HepG2 (cell line): Measurements from ENCODE around the gene SLC38A3. TPM values are rescaled to one million over a fixed set of nuclear protein-coding genes. Genes with fewer than 3 reads are reported as not detected.

Experiments used
- ATAC-seq: fragments of 200-7000 bp; cut with Tn5 transposase; 3 replicates; pipeline ENCODE4 v1.9.1; 2020; ENCODE audit warnings: mild to moderate bottlenecking, moderate library complexity
- BruUV-seq: library from RNA; stranded (reverse); fragments of 400-500 nt; replicated peaks from 2 replicates; lab custom pipeline; 2021; lab: Mats Ljungman, UMichigan
- CTCF ChIA-PET: fragments of 300-600 bp; formaldehyde crosslinking; extraction: SDS; loops from one replicate; lab custom pipeline; 2021; ENCODE audit warnings: low total read pairs, inconsistent platforms, low intra/inter-chr PET ratio; lab: Yijun Ruan, JAX
- POLR2A ChIA-PET: fragments of 350-600 bp; sonication (Branson Sonifier 250); formaldehyde crosslinking; loops from one replicate; lab custom pipeline; 2020; ENCODE audit warnings: antibody characterized with exemption, inconsistent platforms; lab: Yijun Ruan, JAX
- DNase-seq: peaks from one replicate; pipeline ENCODE4 v3.0.0-alpha.2; 2015; ENCODE audit warnings: low spot score
- FAIRE-seq: peaks from 3 replicates; lab custom pipeline; 2011; peaks lifted over from hg19 to GRCh38; lab: Jason Lieb, UNC
- H2AFZ ChIP-seq: one replicate; pipeline ENCODE4 v1.6.1; 2011; ENCODE audit warnings: low read length, inconsistent platforms
- H3K27ac ChIP-seq: fragments of 300-600 bp; 3 replicates; pipeline ENCODE4 v1.8.0; 2011; ENCODE audit warnings: mixed run types, mild to moderate bottlenecking, mixed read lengths, low read length, inconsistent platforms; ENCODE audit not compliant: insufficient read depth; ENCODE audit errors: extremely low read length
- H3K27me3 ChIP-seq, 2 experiments: fragments of 200-600 bp in 1 of 2; 2 replicates in 1 of 2; 3 replicates in 1 of 2; pipeline versions ENCODE4 v1.6.0 to v1.8.0; 2011; ENCODE audit warnings: low read length in 2 of 2, mild to moderate bottlenecking in 2 of 2, moderate library complexity in 2 of 2, inconsistent platforms in 1 of 2; ENCODE audit not compliant: insufficient read depth in 2 of 2, control insufficient read depth in 1 of 2
- H3K36me3 ChIP-seq, 2 experiments: fragments of 200-600 bp in 1 of 2; replicated peaks in 1 of 2; 2 replicates in 1 of 2; 3 replicates in 1 of 2; pipeline versions ENCODE4 v1.5.1 to v1.8.0; 2011; ENCODE audit warnings: low read length in 2 of 2, inconsistent platforms in 1 of 2; ENCODE audit not compliant: insufficient read depth in 2 of 2, control insufficient read depth in 1 of 2
- H3K4me1 ChIP-seq: 2 replicates; pipeline ENCODE4 v1.5.1; 2012; ENCODE audit warnings: low read length, inconsistent platforms; ENCODE audit not compliant: insufficient read depth
- H3K4me2 ChIP-seq: 2 replicates; pipeline ENCODE4 v1.6.0; 2011; ENCODE audit warnings: low read depth, low read length, inconsistent platforms
- H3K4me3 ChIP-seq, 3 experiments: fragments of 200-600 bp in 1 of 3; sonication (generic), shearing (Covaris generic) in 1 of 3; replicated peaks in 1 of 3; 2 replicates each; pipeline ENCODE4 v1.5.1; 2011 to 2016; ENCODE audit warnings: low read length in 3 of 3, inconsistent platforms in 2 of 3, low read depth in 2 of 3, mild to moderate bottlenecking in 2 of 3, control low read depth in 1 of 3, mixed read lengths in 1 of 3; ENCODE audit not compliant: insufficient read depth in 1 of 3
- H3K79me2 ChIP-seq: one replicate; pipeline ENCODE4 v1.6.1; 2011; ENCODE audit warnings: low read length, inconsistent platforms; ENCODE audit not compliant: insufficient read depth
- H3K9ac ChIP-seq: 2 replicates; pipeline ENCODE4 v1.6.0; 2011; ENCODE audit warnings: mild to moderate bottlenecking, low read depth, low read length, inconsistent platforms; ENCODE audit not compliant: insufficient read depth
- H3K9me3 ChIP-seq: 2 replicates; pipeline ENCODE4 v1.5.1; 2012; ENCODE audit warnings: mild to moderate bottlenecking, low read length
- H4K20me1 ChIP-seq: 2 replicates; pipeline ENCODE4 v1.6.0; 2011; ENCODE audit warnings: inconsistent platforms, mild to moderate bottlenecking, low read length, moderate library complexity; ENCODE audit not compliant: insufficient read depth
- GABPB1 ChIP-seq: IDR thresholded peaks from 2 replicates; pipeline ENCODE4 v1.6.1; 2016; ENCODE audit warnings: mild to moderate bottlenecking, missing genetic modification reagents, moderate library complexity, missing compliant biosample characterization
- JUNB ChIP-seq: sonication (generic); formaldehyde crosslinking; IDR thresholded peaks from 2 replicates; pipeline ENCODE4 v1.8.0; 2022; ENCODE audit warnings: missing genetic modification reagents, mild to moderate bottlenecking, borderline replicate concordance
- KAT2B ChIP-seq: fragments of 150-350 bp; IDR thresholded peaks from 2 replicates; pipeline ENCODE4 v1.6.1; 2014; ENCODE audit warnings: low read depth, low read length, borderline replicate concordance
- MAZ ChIP-seq, 2 experiments: sonication (generic) in 1 of 2; formaldehyde crosslinking in 1 of 2; IDR thresholded peaks; 2 replicates each; pipeline versions ENCODE4 v1.5.0 to v1.6.1; 2012 to 2020; ENCODE audit warnings: low read depth in 2 of 2, mild to moderate bottlenecking in 2 of 2, borderline replicate concordance in 1 of 2, improper control_type of control experiment in 1 of 2, low read length in 1 of 2, missing genetic modification reagents in 1 of 2, moderate library complexity in 1 of 2
- MYNN ChIP-seq: sonication (generic); formaldehyde crosslinking; IDR thresholded peaks from 2 replicates; pipeline ENCODE4 v1.4.0; 2020; ENCODE audit warnings: mild to moderate bottlenecking, low read depth, missing genetic modification reagents
- SYNCRIP ChIP-seq: fragments of 200-400 bp; formaldehyde crosslinking; IDR thresholded peaks from 2 replicates; pipeline ENCODE4 v1.6.1; 2018; ENCODE audit warnings: mild to moderate bottlenecking, low read depth, low read length; ENCODE audit not compliant: insufficient read depth
- ZNF24 ChIP-seq: fragments of 450-650 bp; IDR thresholded peaks from 2 replicates; pipeline ENCODE4 v1.6.1; 2017; ENCODE audit warnings: antibody characterized with exemption, mild to moderate bottlenecking
- WGBS: methylation state at CpG from one replicate; pipeline ENCODE4 v1.1.6; 2017; ENCODE audit warnings: low lambda C conversion rate; 5-methylcytosine and 5-hydroxymethylcytosine counted together
- in situ Hi-C: cut with HindIII; loops from 2 replicates; pipeline ENCODE4 v1.10.0; 2017; ENCODE audit warnings: low pct_unique_long_range_greater_than_20kb; ENCODE audit not compliant: extremely low pct_ligation_motif_present
- intact Hi-C: fragments of 100-400 bp; cut with micrococcal nuclease; formaldehyde crosslinking; loops from one replicate; pipeline ENCODE4 v1.10.0; 2022; ENCODE audit not compliant: unreplicated experiment
- polyA plus RNA-seq, 8 experiments: library from polyadenylated mRNA; depleted of rRNA in 3 of 8; stranded (reverse) in 7 of 8; unstranded in 1 of 8; fragments of >200 nt; fragmentation: Illumina TruSeq in 4 of 8; extraction: Trizol in 4 of 8; gene quantifications; 2 replicates each; pipeline versions ENCODE4 v1.2.1 to v1.2.3, GENCODE V29; 2011 to 2016; ENCODE audit warnings: low read depth in 4 of 8, missing spikeins in 1 of 8, mixed read lengths in 1 of 8; ENCODE audit not compliant: insufficient read depth in 1 of 8
- total RNA-seq, 5 experiments: library from RNA; depleted of rRNA; stranded (reverse); fragments of >200 nt; fragmentation: Illumina TruSeq; extraction: Trizol; gene quantifications; 2 replicates each; pipeline ENCODE4 v1.2.3, GENCODE V29; 2016; ENCODE audit warnings: low read depth in 1 of 5
- TF ChIP-seq, protein P1 (sequence below): sonication (generic); formaldehyde crosslinking; IDR thresholded peaks from one replicate; pipeline ENCODE4 v1.5.1; 2020; ENCODE audit warnings: mild to moderate bottlenecking, missing genetic modification reagents; ENCODE audit errors: not compliant biosample characterization
- TF ChIP-seq, protein P2 (sequence below): sonication (generic); formaldehyde crosslinking; IDR thresholded peaks from 2 replicates; pipeline ENCODE4 v1.4.0; 2020; ENCODE audit warnings: missing genetic modification reagents, mild to moderate bottlenecking, borderline replicate concordance
- TF ChIP-seq, protein P3 (sequence below): sonication (generic); formaldehyde crosslinking; IDR thresholded peaks from 2 replicates; pipeline ENCODE4 v1.4.0; 2020; ENCODE audit warnings: mild to moderate bottlenecking, low read depth, missing genetic modification reagents

The SLC38A3 gene
- total and polyA plus RNA-seq, 2 of the 13 experiments (the other 11 are each of a cell fraction or from before 2014, with no cell fraction given): 29.8 to 164 TPM

DNA sequence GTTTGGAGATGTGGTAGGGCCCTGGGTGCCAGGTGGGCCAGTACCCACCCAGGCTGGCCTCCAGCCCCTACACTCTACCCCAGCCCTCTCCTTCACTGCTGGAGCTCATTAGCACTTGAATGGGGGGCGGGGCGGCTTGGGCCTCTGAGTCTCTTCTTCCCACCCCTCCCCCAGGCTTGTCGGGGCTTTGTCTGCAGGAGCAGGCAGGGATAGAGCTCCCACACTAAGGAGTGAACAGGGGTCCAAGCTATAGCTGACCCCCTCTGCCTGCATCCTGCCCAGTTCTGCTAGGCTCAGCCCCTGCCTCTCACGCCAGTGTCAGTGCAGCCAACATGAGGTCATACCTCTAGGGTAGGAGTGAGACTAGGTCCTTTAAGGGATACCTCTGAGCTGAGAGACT lies 36.1 kb downstream of the SLC38A3 start (continued):
- TF ChIP-seq, protein P1, sequence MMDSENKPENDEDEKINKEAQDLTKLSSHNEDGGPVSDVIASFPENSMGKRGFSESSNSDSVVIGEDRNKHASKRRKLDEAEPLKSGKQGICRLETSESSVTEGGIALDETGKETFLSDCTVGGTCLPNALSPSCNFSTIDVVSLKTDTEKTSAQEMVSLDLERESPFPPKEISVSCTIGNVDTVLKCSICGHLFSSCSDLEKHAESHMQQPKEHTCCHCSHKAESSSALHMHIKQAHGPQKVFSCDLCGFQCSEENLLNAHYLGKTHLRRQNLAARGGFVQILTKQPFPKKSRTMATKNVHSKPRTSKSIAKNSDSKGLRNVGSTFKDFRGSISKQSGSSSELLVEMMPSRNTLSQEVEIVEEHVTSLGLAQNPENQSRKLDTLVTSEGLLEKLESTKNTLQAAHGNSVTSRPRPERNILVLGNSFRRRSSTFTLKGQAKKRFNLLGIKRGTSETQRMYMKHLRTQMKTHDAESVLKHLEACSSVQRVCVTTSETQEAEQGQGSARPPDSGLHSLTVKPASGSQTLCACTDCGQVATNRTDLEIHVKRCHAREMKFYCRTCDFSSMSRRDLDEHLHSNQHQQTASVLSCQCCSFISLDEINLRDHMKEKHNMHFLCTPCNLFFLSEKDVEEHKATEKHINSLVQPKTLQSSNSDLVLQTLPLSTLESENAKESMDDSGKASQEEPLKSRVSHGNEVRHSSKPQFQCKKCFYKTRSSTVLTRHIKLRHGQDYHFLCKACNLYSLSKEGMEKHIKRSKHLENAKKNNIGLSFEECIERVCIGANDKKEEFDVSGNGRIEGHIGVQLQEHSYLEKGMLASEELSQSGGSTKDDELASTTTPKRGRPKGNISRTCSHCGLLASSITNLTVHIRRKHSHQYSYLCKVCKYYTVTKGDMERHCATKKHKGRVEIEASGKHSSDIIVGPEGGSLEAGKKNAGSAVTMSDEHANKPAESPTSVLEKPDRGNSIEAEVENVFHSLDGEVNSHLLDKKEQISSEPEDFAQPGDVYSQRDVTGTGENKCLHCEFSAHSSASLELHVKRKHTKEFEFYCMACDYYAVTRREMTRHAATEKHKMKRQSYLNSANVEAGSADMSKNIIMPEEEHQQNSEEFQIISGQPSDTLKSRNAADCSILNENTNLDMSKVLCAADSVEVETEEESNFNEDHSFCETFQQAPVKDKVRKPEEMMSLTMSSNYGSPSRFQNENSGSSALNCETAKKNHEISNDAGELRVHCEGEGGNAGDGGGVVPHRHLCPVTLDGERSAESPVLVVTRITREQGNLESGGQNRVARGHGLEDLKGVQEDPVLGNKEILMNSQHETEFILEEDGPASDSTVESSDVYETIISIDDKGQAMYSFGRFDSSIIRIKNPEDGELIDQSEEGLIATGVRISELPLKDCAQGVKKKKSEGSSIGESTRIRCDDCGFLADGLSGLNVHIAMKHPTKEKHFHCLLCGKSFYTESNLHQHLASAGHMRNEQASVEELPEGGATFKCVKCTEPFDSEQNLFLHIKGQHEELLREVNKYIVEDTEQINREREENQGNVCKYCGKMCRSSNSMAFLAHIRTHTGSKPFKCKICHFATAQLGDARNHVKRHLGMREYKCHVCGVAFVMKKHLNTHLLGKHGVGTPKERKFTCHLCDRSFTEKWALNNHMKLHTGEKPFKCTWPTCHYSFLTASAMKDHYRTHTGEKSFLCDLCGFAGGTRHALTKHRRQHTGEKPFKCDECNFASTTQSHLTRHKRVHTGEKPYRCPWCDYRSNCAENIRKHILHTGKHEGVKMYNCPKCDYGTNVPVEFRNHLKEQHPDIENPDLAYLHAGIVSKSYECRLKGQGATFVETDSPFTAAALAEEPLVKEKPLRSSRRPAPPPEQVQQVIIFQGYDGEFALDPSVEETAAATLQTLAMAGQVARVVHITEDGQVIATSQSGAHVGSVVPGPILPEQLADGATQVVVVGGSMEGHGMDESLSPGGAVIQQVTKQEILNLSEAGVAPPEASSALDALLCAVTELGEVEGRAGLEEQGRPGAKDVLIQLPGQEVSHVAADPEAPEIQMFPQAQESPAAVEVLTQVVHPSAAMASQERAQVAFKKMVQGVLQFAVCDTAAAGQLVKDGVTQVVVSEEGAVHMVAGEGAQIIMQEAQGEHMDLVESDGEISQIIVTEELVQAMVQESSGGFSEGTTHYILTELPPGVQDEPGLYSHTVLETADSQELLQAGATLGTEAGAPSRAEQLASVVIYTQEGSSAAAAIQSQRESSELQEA (CRISPR knock-in tag): no peak
- no peak for TF ChIP-seq MYNN (CRISPR knock-in tag)

DNA sequence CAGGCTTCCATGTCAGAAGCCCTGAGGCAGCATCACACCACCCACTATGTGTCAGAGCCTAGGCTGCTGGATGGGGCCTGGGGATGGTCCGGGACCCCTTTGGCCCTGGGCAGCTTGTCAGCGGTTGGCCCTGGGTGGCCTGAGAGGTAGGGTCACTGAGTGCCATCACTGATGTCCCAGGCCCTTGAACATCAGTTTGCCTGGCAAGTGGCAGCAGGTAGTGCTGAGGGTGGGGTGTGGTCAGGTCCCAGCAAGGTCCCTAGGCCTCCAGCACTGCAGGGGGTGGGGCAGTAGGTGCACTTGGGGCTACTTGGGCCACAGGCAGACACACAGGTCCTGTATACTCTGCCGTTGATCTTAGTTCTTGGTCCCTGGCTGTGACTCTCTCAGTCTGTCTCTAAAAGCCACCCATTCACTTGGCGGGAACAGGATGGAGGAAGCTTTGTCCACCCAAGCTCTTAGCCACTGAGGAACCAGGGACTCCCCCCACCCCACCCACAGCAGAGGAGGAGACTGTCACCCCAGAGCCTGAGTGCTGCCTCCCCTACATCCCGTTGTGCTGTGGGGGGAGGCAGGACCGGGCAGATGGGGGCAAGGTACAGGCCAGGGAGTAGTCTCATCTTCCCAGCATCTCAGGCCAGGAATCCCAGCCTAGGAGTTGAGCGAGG lies 36.8 kb downstream of the SLC38A3 start:
- Histone ChIP-seq H3K36me3 (0 out of 5 replicates have a peak, but pooled peaks cover 0 to 2% of the 10 kb centered on the region in 2 experiments), H3K4me3 (no peak overlapping the region), H3K4me2 (no peak overlapping the region), H4K20me1 (no peaks in the 10 kb centered on the region), H3K4me1 (peaks cover 40% of the 10 kb centered on the region), H3K9me3 (no peaks in the 10 kb centered on the region), H3K79me2 (peaks cover 32% of the 10 kb centered on the region), H3K27me3 (no peaks in the 10 kb centered on the region), H3K27ac (no peak overlapping the region), H2AFZ (no peak overlapping the region), H3K9ac (no peak overlapping the region)
- FAIRE-seq: no peak
- intact Hi-C loops (no loop called here), in situ Hi-C loops (no loop called here)
- WGBS: 88% methylated on average over 4 of the region's 7 CpGs
- no peak for ATAC-seq
- DNase-seq: no peak
- BruUV-seq: no TSS peak
- ChIA-PET CTCF (no interaction called here), POLR2A (no interaction called here)
- no peak for TF ChIP-seq GABPB1 (CRISPR knock-in tag)
- TF ChIP-seq JUNB (CRISPR knock-in tag): no peak
- no peak for TF ChIP-seq KAT2B
- no peak for TF ChIP-seq MAZ (IDR thresholded peaks at IDR 0.05; ENCODE audit: borderline replicate concordance, low read depth, low read length)
- TF ChIP-seq MAZ (CRISPR knock-in tag; IDR thresholded peaks at IDR 0.05; ENCODE audit: low read depth): no peak
- no peak for TF ChIP-seq SYNCRIP
- no peak for TF ChIP-seq ZNF24
- TF ChIP-seq, protein P2, sequence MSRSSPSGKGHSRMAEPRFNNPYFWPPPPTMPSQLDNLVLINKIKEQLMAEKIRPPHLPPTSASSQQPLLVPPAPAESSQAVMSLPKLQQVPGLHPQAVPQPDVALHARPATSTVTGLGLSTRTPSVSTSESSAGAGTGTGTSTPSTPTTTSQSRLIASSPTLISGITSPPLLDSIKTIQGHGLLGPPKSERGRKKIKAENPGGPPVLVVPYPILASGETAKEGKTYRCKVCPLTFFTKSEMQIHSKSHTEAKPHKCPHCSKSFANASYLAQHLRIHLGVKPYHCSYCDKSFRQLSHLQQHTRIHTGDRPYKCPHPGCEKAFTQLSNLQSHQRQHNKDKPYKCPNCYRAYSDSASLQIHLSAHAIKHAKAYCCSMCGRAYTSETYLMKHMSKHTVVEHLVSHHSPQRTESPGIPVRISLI (CRISPR knock-in tag): no peak
- TF ChIP-seq, protein P3, sequence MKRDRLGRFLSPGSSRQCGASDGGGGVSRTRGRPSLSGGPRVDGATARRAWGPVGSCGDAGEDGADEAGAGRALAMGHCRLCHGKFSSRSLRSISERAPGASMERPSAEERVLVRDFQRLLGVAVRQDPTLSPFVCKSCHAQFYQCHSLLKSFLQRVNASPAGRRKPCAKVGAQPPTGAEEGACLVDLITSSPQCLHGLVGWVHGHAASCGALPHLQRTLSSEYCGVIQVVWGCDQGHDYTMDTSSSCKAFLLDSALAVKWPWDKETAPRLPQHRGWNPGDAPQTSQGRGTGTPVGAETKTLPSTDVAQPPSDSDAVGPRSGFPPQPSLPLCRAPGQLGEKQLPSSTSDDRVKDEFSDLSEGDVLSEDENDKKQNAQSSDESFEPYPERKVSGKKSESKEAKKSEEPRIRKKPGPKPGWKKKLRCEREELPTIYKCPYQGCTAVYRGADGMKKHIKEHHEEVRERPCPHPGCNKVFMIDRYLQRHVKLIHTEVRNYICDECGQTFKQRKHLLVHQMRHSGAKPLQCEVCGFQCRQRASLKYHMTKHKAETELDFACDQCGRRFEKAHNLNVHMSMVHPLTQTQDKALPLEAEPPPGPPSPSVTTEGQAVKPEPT (CRISPR knock-in tag): no peak
